ENCODE results near the gene ZNF724. TPM values are rescaled to one million over a fixed set of nuclear protein-coding genes. Genes with fewer than 3 reads are reported as not detected.

The ZNF724 gene
- total RNA-seq, 1 donor from 2014 or later: 4.2 TPM

- Histone ChIP-seq H3K9me3 (no peaks in the 10 kb centered on the region), H3K27ac (no peak overlapping the region), H3K36me3 (peaks cover 0 to 10% of the 10 kb centered on the region in 2 donors), H3K4me1 (no peaks in the 10 kb centered on the region), H3K27me3 (no peaks in the 10 kb centered on the region), H3K4me3 (no peak overlapping the region)
- TF ChIP-seq POLR2AphosphoS5 (IDR thresholded peaks at IDR 0.05; ENCODE audit: insufficient read depth in 1 of 2, low read depth in 1 of 2) (no peak), CTCF (IDR thresholded peaks at IDR 0.05) (no peak)
- DNase-seq (ENCODE audit: extremely low spot score in 2 of 2): no peak
- intact Hi-C loops (cut with DNase I): no loop called here
Observed at GRCh38 chr19:23263870-23264590, 13.8 kb upstream of the ZNF724 start.

DNA sequence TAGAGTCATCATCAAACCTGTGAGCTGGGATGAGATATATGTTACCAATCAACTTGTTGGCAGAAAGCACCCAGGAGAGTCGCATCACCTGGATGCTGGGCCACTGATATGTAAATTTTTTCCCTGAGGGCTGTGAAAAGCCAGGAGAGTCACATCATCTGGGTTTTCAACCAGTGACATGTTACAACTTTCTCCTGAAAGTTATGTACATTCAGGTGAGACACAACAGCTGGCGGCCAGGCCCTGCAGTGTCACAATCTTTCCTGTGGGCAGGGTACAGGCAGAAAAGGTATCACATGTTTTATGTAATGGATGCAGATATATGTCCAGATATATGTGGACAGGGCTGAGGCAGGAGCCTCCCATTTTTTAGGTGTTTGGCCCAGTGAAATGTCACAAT lies 13.2 kb upstream of the ZNF724 start:
- Histone ChIP-seq H3K4me1 (no peaks in the 10 kb centered on the region), H3K9me3 (no peaks in the 10 kb centered on the region), H3K27me3 (no peaks in the 10 kb centered on the region), H3K36me3 (peaks cover 0 to 15% of the 10 kb centered on the region in 2 donors), H3K27ac (no peak overlapping the region), H3K4me3 (no peak overlapping the region)
- no peak for DNase-seq (ENCODE audit: extremely low spot score in 2 of 2)
- intact Hi-C loops (cut with DNase I): no loop called here
- TF ChIP-seq POLR2AphosphoS5 (IDR thresholded peaks at IDR 0.05; ENCODE audit: insufficient read depth in 1 of 2, low read depth in 1 of 2): no peak
- no peak for TF ChIP-seq POLR2A (IDR thresholded peaks at IDR 0.05)
- no peak for TF ChIP-seq CTCF (IDR thresholded peaks at IDR 0.05)

- intact Hi-C loops (cut with DNase I): no loop called here
- DNase-seq (ENCODE audit: extremely low spot score in 2 of 2): no peak
- TF ChIP-seq POLR2AphosphoS5 (IDR thresholded peaks at IDR 0.05; ENCODE audit: insufficient read depth in 1 of 2, low read depth in 1 of 2) (no peak), POLR2A (IDR thresholded peaks at IDR 0.05) (no peak), CTCF (IDR thresholded peaks at IDR 0.05) (no peak)
- H3K27me3 ChIP-seq: no peaks in the 10 kb centered on the region
- no peak overlapping the region for H3K27ac ChIP-seq
- H3K9me3 ChIP-seq: no peaks in the 10 kb centered on the region
- H3K4me1 ChIP-seq: no peaks in the 10 kb centered on the region
- peaks cover 0 to 15% of the 10 kb centered on the region in 2 donors for H3K36me3 ChIP-seq
- no peak overlapping the region for H3K4me3 ChIP-seq
Observed at GRCh38 chr19:23262920-23263319, 12.7 kb upstream of the ZNF724 start.

GRCh38 chr19:23261496-23262020 lies 11.4 kb upstream of the ZNF724 start:
- no peaks in the 10 kb centered on the region for H3K27me3 ChIP-seq
- no peak for TF ChIP-seq POLR2AphosphoS5 (IDR thresholded peaks at IDR 0.05; ENCODE audit: insufficient read depth in 1 of 2, low read depth in 1 of 2)
- TF ChIP-seq POLR2A (IDR thresholded peaks at IDR 0.05): no peak
- TF ChIP-seq CTCF (IDR thresholded peaks at IDR 0.05): no peak
- no peaks in the 10 kb centered on the region for H3K9me3 ChIP-seq
- H3K36me3 ChIP-seq: peaks cover 0 to 12% of the 10 kb centered on the region in 2 donors
- H3K4me1 ChIP-seq: no peaks in the 10 kb centered on the region
- no peak for DNase-seq (ENCODE audit: extremely low spot score in 2 of 2)
- no peak overlapping the region for H3K27ac ChIP-seq
- intact Hi-C loops (cut with DNase I): no loop called here
- no peak overlapping the region for H3K4me3 ChIP-seq

GRCh38 chr19:23260956-23261355 lies 10.8 kb upstream of the ZNF724 start:
- no peak overlapping the region for H3K27ac ChIP-seq
- H3K9me3 ChIP-seq: no peaks in the 10 kb centered on the region
- H3K4me3 ChIP-seq: no peak overlapping the region
- H3K36me3 ChIP-seq: peaks cover 0 to 12% of the 10 kb centered on the region in 2 donors
- intact Hi-C loops (cut with DNase I): no loop called here
- DNase-seq (ENCODE audit: extremely low spot score in 2 of 2): no peak
- TF ChIP-seq CTCF (IDR thresholded peaks at IDR 0.05): no peak
- TF ChIP-seq POLR2A (IDR thresholded peaks at IDR 0.05): no peak
- TF ChIP-seq POLR2AphosphoS5 (IDR thresholded peaks at IDR 0.05; ENCODE audit: insufficient read depth in 1 of 2, low read depth in 1 of 2): no peak
- H3K27me3 ChIP-seq: no peaks in the 10 kb centered on the region
- H3K4me1 ChIP-seq: no peaks in the 10 kb centered on the region
